Mesothelial cell of epicardium (in vitro differentiated cells): Measurements from ENCODE around the gene LYL1. TPM values are rescaled to one million over a fixed set of nuclear protein-coding genes. Genes with fewer than 3 reads are reported as not detected.
A peak's percentile ranks its signal among the peaks of the same experiment; 100 is the strongest.

Experiments
- DNase-seq, 2 experiments: peaks; one replicate each; pipeline ENCODE4 v3.0.0; 2021; ENCODE audit warnings: low spot score in 2 of 2; ENCODE audit not compliant: unreplicated experiment in 2 of 2
- H3K27ac Mint-ChIP-seq: 2 replicates; pipeline ENCODE4 v1.8.0; 2021; ENCODE audit warnings: mixed read lengths
- H3K27me3 Mint-ChIP-seq: 2 replicates; pipeline ENCODE4 v1.8.0; 2021; ENCODE audit warnings: low read depth, mixed read lengths
- H3K36me3 Mint-ChIP-seq: 2 replicates; pipeline ENCODE4 v1.8.0; 2021; ENCODE audit warnings: mixed read lengths
- H3K4me1 Mint-ChIP-seq: 2 replicates; pipeline ENCODE4 v1.8.0; 2021; ENCODE audit warnings: mixed read lengths
- H3K4me3 Mint-ChIP-seq: 2 replicates; pipeline ENCODE4 v1.8.0; 2021; ENCODE audit warnings: mild to moderate bottlenecking, moderate library complexity, mixed read lengths
- H3K9me3 Mint-ChIP-seq: 2 replicates; pipeline ENCODE4 v1.8.0; 2021; ENCODE audit warnings: mixed read lengths
- CTCF ChIP-seq: fragments of 200-600 bp; sonication (generic); IDR thresholded peaks from one replicate; pipeline ENCODE4 v1.5.0; 2021; ENCODE audit warnings: antibody characterized with exemption; ENCODE audit not compliant: unreplicated experiment
- total RNA-seq: library from RNA; stranded (reverse); gene quantifications from 3 replicates; pipeline ENCODE4 v1.2.1, GENCODE V29; 2021

LYL1 gene
- total RNA-seq, 1 donor from 2014 or later: 4.0 TPM

- Mint-ChIP-seq H3K27ac (no peak overlapping the region), H3K9me3 (no peaks in the 10 kb centered on the region), H3K36me3 (peaks cover 6% of the 10 kb centered on the region), H3K4me1 (peaks cover 4% of the 10 kb centered on the region), H3K27me3 (peaks cover 24% of the 10 kb centered on the region), H3K4me3 (no peak overlapping the region)
- DNase-seq: no peak
- no peak for TF ChIP-seq CTCF
Observed at GRCh38 chr19:13104848-13105711, 2.4 kb upstream of the LYL1 start.

GRCh38 chr19:13104360-13104847, 1.7 kb upstream of the LYL1 start:
- TF ChIP-seq CTCF: peak; percentile 60
- Mint-ChIP-seq H3K27ac (no peak overlapping the region), H3K4me3 (no peak overlapping the region), H3K4me1 (peaks cover 4% of the 10 kb centered on the region), H3K9me3 (no peaks in the 10 kb centered on the region), H3K27me3 (peaks cover 30% of the 10 kb centered on the region), H3K36me3 (peaks cover 6% of the 10 kb centered on the region)
- DNase-seq: no peak

- peaks cover 6% of the 10 kb centered on the region for H3K36me3 Mint-ChIP-seq
- peak overlapping the region; percentile 28 for H3K4me3 Mint-ChIP-seq
- no peaks in the 10 kb centered on the region for H3K9me3 Mint-ChIP-seq
- no peak for TF ChIP-seq CTCF
- H3K27ac Mint-ChIP-seq: no peak overlapping the region
- H3K4me1 Mint-ChIP-seq: peaks cover 6% of the 10 kb centered on the region
- peaks cover 34% of the 10 kb centered on the region for H3K27me3 Mint-ChIP-seq
- no peak for DNase-seq
Observed at GRCh38 chr19:13103581-13104359, 1.1 kb upstream of the LYL1 start.

- peaks cover 3% of the 10 kb centered on the region for H3K36me3 Mint-ChIP-seq
- no peaks in the 10 kb centered on the region for H3K9me3 Mint-ChIP-seq
- H3K4me3 Mint-ChIP-seq: peak overlapping the region; percentile 41
- peaks cover 12% of the 10 kb centered on the region for H3K4me1 Mint-ChIP-seq
- peaks cover 46% of the 10 kb centered on the region for H3K27me3 Mint-ChIP-seq
- DNase-seq: no peak
- no peak for TF ChIP-seq CTCF
- H3K27ac Mint-ChIP-seq: no peak overlapping the region
Observed at GRCh38 chr19:13102416-13102665, 317 bp downstream of the LYL1 start.

GRCh38 chr19:13101590-13102415, 855 bp downstream of the LYL1 start:
- H3K36me3 Mint-ChIP-seq: peaks cover 2% of the 10 kb centered on the region
- TF ChIP-seq CTCF: no peak
- H3K27me3 Mint-ChIP-seq: peaks cover 51% of the 10 kb centered on the region
- DNase-seq: no peak
- H3K4me1 Mint-ChIP-seq: peaks cover 14% of the 10 kb centered on the region
- H3K27ac Mint-ChIP-seq: no peak overlapping the region
- peak overlapping the region; percentile 41 for H3K4me3 Mint-ChIP-seq
- no peaks in the 10 kb centered on the region for H3K9me3 Mint-ChIP-seq
